ENCODE results near the gene SLC9A3. TPM values are rescaled to one million over a fixed set of nuclear protein-coding genes. Genes with fewer than 3 reads are reported as not detected.

SLC9A3 gene
- polyA plus RNA-seq, 1 of the 3 experiments (the other 2 are of a cell fraction) = 1.9 TPM

GRCh38 chr5:485113-485945 lies 38.9 kb downstream of the SLC9A3 start:
- Histone ChIP-seq H3K36me3 (replicated peaks in 1 of 2; ENCODE audit: control insufficient read depth in 1 of 2, insufficient read depth in 2 of 2, low read length in 1 of 2) (no peaks in the 10 kb centered on the region), H3K27ac (ENCODE audit: low read depth in 2 of 2, low read length in 1 of 2) (no peak overlapping the region), H4K20me1 (ENCODE audit: insufficient read depth) (no peaks in the 10 kb centered on the region), H3K4me2 (no peak overlapping the region), H3F3A (replicated peaks; ENCODE audit: insufficient read depth) (no peaks in the 10 kb centered on the region), H3K9me2 (no peaks in the 10 kb centered on the region), H3K79me2 (ENCODE audit: insufficient read depth) (no peaks in the 10 kb centered on the region), H3K9me3 (no peaks in the 10 kb centered on the region), H2AFZ (ENCODE audit: low read depth) (no peak overlapping the region), H3K4me3 (ENCODE audit: low read depth in 2 of 2, low read length in 1 of 2) (no peak overlapping the region), H3K9ac (no peak overlapping the region), H3K4me1 (ENCODE audit: control insufficient read depth in 1 of 2, insufficient read depth in 2 of 2, low read depth in 1 of 2, low read length in 1 of 2) (no peaks in the 10 kb centered on the region), H3K27me3 (ENCODE audit: insufficient read depth) (no peaks in the 10 kb centered on the region; the same call in 1 of the 2 replicates)
- ChIA-PET CTCF (no interaction called here), POLR2A (no interaction called here)
- no peak for TF ChIP-seq USF2 (IDR thresholded peaks at IDR 0.05; ENCODE audit: borderline replicate concordance, low read depth, low read length)
- DNase-seq = no peak
- WGBS (ENCODE audit: low lambda C conversion rate) = 62% methylated on average over 19 of the region's 29 CpGs

GRCh38 chr5:484556-484955 lies 39.7 kb downstream of the SLC9A3 start:
- Histone ChIP-seq H3K4me1 (ENCODE audit: control insufficient read depth in 1 of 2, insufficient read depth in 2 of 2, low read depth in 1 of 2, low read length in 1 of 2) (no peaks in the 10 kb centered on the region), H4K20me1 (ENCODE audit: insufficient read depth) (no peaks in the 10 kb centered on the region), H3K27ac (ENCODE audit: low read depth in 2 of 2, low read length in 1 of 2) (no peak overlapping the region), H3K27me3 (ENCODE audit: insufficient read depth) (no peaks in the 10 kb centered on the region; the same call in 1 of the 2 replicates), H3K9ac (no peak overlapping the region), H3K79me2 (ENCODE audit: insufficient read depth) (no peaks in the 10 kb centered on the region), H2AFZ (ENCODE audit: low read depth) (no peak overlapping the region), H3K9me2 (no peaks in the 10 kb centered on the region), H3K9me3 (no peaks in the 10 kb centered on the region), H3K4me3 (ENCODE audit: low read depth in 2 of 2, low read length in 1 of 2) (no peak overlapping the region), H3F3A (replicated peaks; ENCODE audit: insufficient read depth) (no peaks in the 10 kb centered on the region), H3K4me2 (no peak overlapping the region), H3K36me3 (replicated peaks in 1 of 2; ENCODE audit: control insufficient read depth in 1 of 2, insufficient read depth in 2 of 2, low read length in 1 of 2) (no peaks in the 10 kb centered on the region)
- no peak for DNase-seq
- CTCF ChIA-PET = no interaction called here
- POLR2A ChIA-PET = no interaction called here
- 73% methylated on average over 13 of the region's 24 CpGs for WGBS (ENCODE audit: low lambda C conversion rate)
- no peak for TF ChIP-seq GABPA (IDR thresholded peaks at IDR 0.05; ENCODE audit: low read depth)
- no peak for TF ChIP-seq PBX3 (IDR thresholded peaks at IDR 0.05)
- no peak for TF ChIP-seq ZBTB33 (IDR thresholded peaks at IDR 0.05; ENCODE audit: borderline replicate concordance, low read depth)
- TF ChIP-seq USF2 (IDR thresholded peaks at IDR 0.05; ENCODE audit: borderline replicate concordance, low read depth, low read length) = no peak
- no peak for TF ChIP-seq NRF1 (IDR thresholded peaks at IDR 0.05; ENCODE audit: low read depth, low read length)
- no peak for TF ChIP-seq GATA2 (CRISPR knock-in tag; IDR thresholded peaks at IDR 0.05)
- no peak for TF ChIP-seq CTCF (IDR thresholded peaks at IDR 0.05)
- no peak for TF ChIP-seq NFIC (IDR thresholded peaks at IDR 0.05; ENCODE audit: borderline replicate concordance)
- TF ChIP-seq MAX (IDR thresholded peaks at IDR 0.05; ENCODE audit: low read depth) = no peak
- no peak for TF ChIP-seq CHD2 (IDR thresholded peaks at IDR 0.05; ENCODE audit: low read length, partially characterized antibody)
- no peak for TF ChIP-seq IRF3 (IDR thresholded peaks at IDR 0.05; ENCODE audit: low read depth, low read length)
- TF ChIP-seq REST (IDR thresholded peaks at IDR 0.05; ENCODE audit: low read depth, low read length) = no peak
